GM12891 (cell line): Measurements from ENCODE around the gene FARS2.

Experiments
- POLR2A ChIP-seq: IDR thresholded peaks from 2 replicates; pipeline ENCODE4 v1.6.1; 2011; ENCODE audit warnings: low read depth, low read length, control low read depth
- POLR2AphosphoS5 ChIP-seq: IDR thresholded peaks from 2 replicates; pipeline ENCODE4 v1.6.1; 2011; ENCODE audit warnings: low read depth, low read length, control low read depth
- POU2F2 ChIP-seq: IDR thresholded peaks from 2 replicates; pipeline ENCODE4 v1.6.1; 2011; ENCODE audit warnings: low read depth, mild to moderate bottlenecking, control low read depth, low read length, moderate library complexity
- SPI1 ChIP-seq: IDR thresholded peaks from 2 replicates; pipeline ENCODE4 v1.6.1; 2011; ENCODE audit warnings: low read depth, low read length, control low read depth
- TAF1 ChIP-seq: IDR thresholded peaks from 2 replicates; pipeline ENCODE4 v1.6.1; 2011; ENCODE audit warnings: low read depth, low read length, control low read depth

DNA sequence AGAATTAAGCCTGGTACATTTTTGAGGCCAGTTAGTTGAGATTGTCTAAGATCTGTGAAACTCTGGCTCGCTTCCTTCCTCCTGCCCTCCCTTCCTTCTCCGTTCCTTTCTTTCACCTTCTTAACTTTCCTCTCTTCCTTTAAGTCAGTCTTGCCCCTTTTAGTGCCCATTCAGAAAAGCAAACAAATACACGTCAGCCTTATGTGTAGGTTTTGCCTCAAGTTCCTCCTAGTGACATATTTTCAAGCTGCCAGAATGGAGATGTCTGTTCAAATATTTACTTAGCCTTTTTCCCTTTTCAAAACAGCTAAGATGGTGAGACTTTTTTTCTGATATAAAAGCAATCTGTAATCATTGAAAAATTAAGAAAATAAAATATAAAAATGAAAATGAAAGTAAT is 178.4 kb downstream of the FARS2 start:
- TF ChIP-seq POLR2A (no peak), POLR2AphosphoS5 (no peak), TAF1 (no peak), POU2F2 (no peak), SPI1 (no peak)
